Peyer's patch (tissue), 4 donors: ENCODE measurements around the gene PKLR. TPM values are rescaled to one million over a fixed set of nuclear protein-coding genes. Genes with fewer than 3 reads are reported as not detected.
A peak's percentile ranks its signal among the peaks of the same experiment; 100 is the strongest.

Source experiments
- DNase-seq, 3 donors: peaks; one replicate each; pipeline ENCODE4 v3.0.0-alpha.2; 2017 to 2019
- H3K27ac ChIP-seq, 4 donors: fragments of 200-600 bp; sonication (generic); one replicate each; pipeline ENCODE4 v1.5.1; 2016 to 2019
- H3K27me3 ChIP-seq, 2 donors: fragments of 200-600 bp; sonication (generic); one replicate each; pipeline ENCODE4 v1.5.1; 2019
- H3K36me3 ChIP-seq, 3 donors: fragments of 200-600 bp; sonication (generic); one replicate each; pipeline ENCODE4 v1.5.1; 2016 to 2019
- H3K4me1 ChIP-seq, 4 donors: fragments of 200-600 bp; sonication (generic); one replicate each; pipeline ENCODE4 v1.5.1; 2016 to 2019
- H3K4me3 ChIP-seq, 4 donors: fragments of 200-600 bp; sonication (generic); 1 replicate in 3 of 4; 2 replicates in 1 of 4; pipeline ENCODE4 v1.5.1; 2016 to 2019; ENCODE audit warnings: mild to moderate bottlenecking in 1 of 4
- H3K9me3 ChIP-seq, 4 donors: fragments of 200-600 bp; sonication (generic); one replicate each; pipeline ENCODE4 v1.5.1; 2016 to 2019; ENCODE audit warnings: mild to moderate bottlenecking in 1 of 4
- CTCF ChIP-seq, 6 experiments: fragments of 450-650 bp in 4 of 6; fragments of 200-600 bp in 2 of 6; sonication (generic) in 1 of 6; IDR thresholded peaks; one replicate each; pipeline ENCODE4 v1.5.1; 2017 to 2019; ENCODE audit warnings: antibody characterized with exemption in 6 of 6, mild to moderate bottlenecking in 3 of 6, moderate library complexity in 1 of 6
- POLR2A ChIP-seq, 2 donors: fragments of 450-650 bp; IDR thresholded peaks; one replicate each; pipeline ENCODE4 v1.5.1; 2017; ENCODE audit warnings: antibody characterized with exemption in 2 of 2, mild to moderate bottlenecking in 2 of 2, moderate library complexity in 2 of 2
- total RNA-seq, 4 donors: library from RNA; depleted of rRNA; stranded (reverse); fragments of >200 nt; gene quantifications; one replicate each; pipeline ENCODE4 v1.1.0, GENCODE V29; 2016

Gene PKLR
- total RNA-seq, 4 donors from 2014 or later = 35.7 to 50.5 (median 36.2) TPM; not detected in 1

GRCh38 chr1:155273343-155274245 lies 27.6 kb downstream of the PKLR start, which contains the start of gene CLK2:
Gene CLK2 (minus strand): TSS chr1:155273504. CDS start chr1:155270977, 2,527 bp downstream.
- Histone ChIP-seq H3K4me3 (peak within 1 kb of the TSS; percentile 68 to 96 (median 74)), H3K9me3 (no peaks in the 10 kb centered on the region), H3K27me3 (no peaks in the 10 kb centered on the region), H3K4me1 (peaks cover 0 to 33% (median 8%) of the 10 kb centered on the region in 4 donors), H3K36me3 (peaks cover 0 to 30% (median 4%) of the 10 kb centered on the region in 3 donors), H3K27ac (peak within 1 kb of the TSS; percentile 95 to 99 (median 97))
- peak in 1 of 6 experiments; percentile 6 for TF ChIP-seq CTCF (IDR thresholded peaks at IDR 0.05)
- peak; percentile 65 to 84 for TF ChIP-seq POLR2A (IDR thresholded peaks at IDR 0.05)
- peak; percentile 94 to 98 (median 97) for DNase-seq

- no peak for DNase-seq
- no peak for TF ChIP-seq POLR2A (IDR thresholded peaks at IDR 0.05)
- TF ChIP-seq CTCF (IDR thresholded peaks at IDR 0.05) = no peak
These were observed 28.5 kb downstream of the PKLR start for GRCh38 chr1:155272466-155273342.

GRCh38 chr1:155269381-155269780 lies 31.9 kb downstream of the PKLR start:
- no peaks in the 10 kb centered on the region for H3K27me3 ChIP-seq
- no peak overlapping the region for H3K27ac ChIP-seq
- H3K4me3 ChIP-seq = no peak overlapping the region
- peaks cover 0 to 72% (median 4%) of the 10 kb centered on the region in 3 donors for H3K36me3 ChIP-seq
- H3K4me1 ChIP-seq = peaks cover 0 to 19% (median 6%) of the 10 kb centered on the region in 4 donors
- TF ChIP-seq POLR2A (IDR thresholded peaks at IDR 0.05) (no peak), CTCF (IDR thresholded peaks at IDR 0.05) (no peak)
- DNase-seq = no peak
- H3K9me3 ChIP-seq = no peaks in the 10 kb centered on the region

More at GRCh38 chr1:155272466-155273342, 28.5 kb downstream of the PKLR start:
- Histone ChIP-seq H3K27ac (peak overlapping the region; percentile 95 to 99 (median 97)), H3K36me3 (peaks cover 0 to 39% (median 4%) of the 10 kb centered on the region in 3 donors), H3K4me3 (peak overlapping the region; percentile 68 to 96 (median 74)), H3K9me3 (no peaks in the 10 kb centered on the region), H3K27me3 (no peaks in the 10 kb centered on the region), H3K4me1 (peaks cover 0 to 24% (median 6%) of the 10 kb centered on the region in 4 donors)

GRCh38 chr1:155268630-155269029 lies 32.6 kb downstream of the PKLR start:
- no peak for DNase-seq
- TF ChIP-seq CTCF (IDR thresholded peaks at IDR 0.05) (no peak), POLR2A (IDR thresholded peaks at IDR 0.05) (no peak)
- H3K36me3 ChIP-seq = peaks cover 0 to 80% (median 4%) of the 10 kb centered on the region in 3 donors

GRCh38 chr1:155267373-155267772 lies 33.9 kb downstream of the PKLR start:
- TF ChIP-seq POLR2A (IDR thresholded peaks at IDR 0.05) (no peak), CTCF (IDR thresholded peaks at IDR 0.05) (no peak)
- peaks cover 0 to 88% (median 4%) of the 10 kb centered on the region in 3 donors for H3K36me3 ChIP-seq

More at GRCh38 chr1:155268630-155269029, 32.6 kb downstream of the PKLR start:
- Histone ChIP-seq H3K4me1 (peaks cover 0 to 16% (median 6%) of the 10 kb centered on the region in 4 donors), H3K4me3 (no peak overlapping the region), H3K27me3 (no peaks in the 10 kb centered on the region), H3K27ac (no peak overlapping the region), H3K9me3 (no peaks in the 10 kb centered on the region)

More at GRCh38 chr1:155267373-155267772, 33.9 kb downstream of the PKLR start:
- peaks cover 0 to 17% (median 3%) of the 10 kb centered on the region in 4 donors for H3K4me1 ChIP-seq
- no peak overlapping the region for H3K4me3 ChIP-seq
- H3K27ac ChIP-seq = no peak overlapping the region
- no peaks in the 10 kb centered on the region for H3K27me3 ChIP-seq
- no peak for DNase-seq
- no peaks in the 10 kb centered on the region for H3K9me3 ChIP-seq
